GM12801 (cell line): Measurements from ENCODE around the gene HNRNPA3.

Experiments used
- TF ChIP-seq, protein P1 (sequence below): IDR thresholded peaks from one replicate; pipeline ENCODE4 v1.5.1; 2011; ENCODE audit warnings: control low read depth; ENCODE audit not compliant: insufficient read length; ENCODE audit errors: extremely low read depth

HNRNPA3 gene

DNA sequence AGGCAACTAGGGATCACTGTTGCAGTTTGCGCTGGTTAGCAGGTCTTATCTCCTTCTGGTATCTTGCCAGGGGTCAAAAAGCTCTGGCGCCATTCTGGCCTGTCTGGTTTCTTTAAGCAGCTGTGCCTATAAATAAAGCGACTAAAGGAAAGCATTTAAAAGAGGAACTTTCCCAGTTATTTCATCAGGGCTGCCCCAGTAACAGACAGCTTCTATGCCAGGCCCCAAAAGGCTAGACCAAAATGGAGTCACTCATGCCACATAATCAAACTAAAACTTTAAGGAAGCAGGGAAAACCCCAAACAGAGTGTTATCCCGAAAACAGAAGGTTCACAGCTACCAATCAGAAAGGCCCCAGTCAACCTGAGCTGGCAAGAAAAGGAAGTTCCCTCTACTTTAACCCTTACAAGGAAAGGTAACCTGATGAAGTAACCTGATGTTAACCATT, 41.2 kb upstream of the HNRNPA3 start:
- TF ChIP-seq, protein P1, sequence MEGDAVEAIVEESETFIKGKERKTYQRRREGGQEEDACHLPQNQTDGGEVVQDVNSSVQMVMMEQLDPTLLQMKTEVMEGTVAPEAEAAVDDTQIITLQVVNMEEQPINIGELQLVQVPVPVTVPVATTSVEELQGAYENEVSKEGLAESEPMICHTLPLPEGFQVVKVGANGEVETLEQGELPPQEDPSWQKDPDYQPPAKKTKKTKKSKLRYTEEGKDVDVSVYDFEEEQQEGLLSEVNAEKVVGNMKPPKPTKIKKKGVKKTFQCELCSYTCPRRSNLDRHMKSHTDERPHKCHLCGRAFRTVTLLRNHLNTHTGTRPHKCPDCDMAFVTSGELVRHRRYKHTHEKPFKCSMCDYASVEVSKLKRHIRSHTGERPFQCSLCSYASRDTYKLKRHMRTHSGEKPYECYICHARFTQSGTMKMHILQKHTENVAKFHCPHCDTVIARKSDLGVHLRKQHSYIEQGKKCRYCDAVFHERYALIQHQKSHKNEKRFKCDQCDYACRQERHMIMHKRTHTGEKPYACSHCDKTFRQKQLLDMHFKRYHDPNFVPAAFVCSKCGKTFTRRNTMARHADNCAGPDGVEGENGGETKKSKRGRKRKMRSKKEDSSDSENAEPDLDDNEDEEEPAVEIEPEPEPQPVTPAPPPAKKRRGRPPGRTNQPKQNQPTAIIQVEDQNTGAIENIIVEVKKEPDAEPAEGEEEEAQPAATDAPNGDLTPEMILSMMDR, result no peak

GRCh38 chr2:177172034-177172880, 40.3 kb upstream of the HNRNPA3 start:
- TF ChIP-seq, protein P1, result no peak

- TF ChIP-seq, protein P1, result no peak
Observed at GRCh38 chr2:177174486-177174885, 38.1 kb upstream of the HNRNPA3 start.

- TF ChIP-seq, protein P1, result no peak
Observed at GRCh38 chr2:177175917-177176668, 36.5 kb upstream of the HNRNPA3 start.

GRCh38 chr2:177178797-177179196, 33.8 kb upstream of the HNRNPA3 start:
- TF ChIP-seq, protein P1, result no peak

DNA sequence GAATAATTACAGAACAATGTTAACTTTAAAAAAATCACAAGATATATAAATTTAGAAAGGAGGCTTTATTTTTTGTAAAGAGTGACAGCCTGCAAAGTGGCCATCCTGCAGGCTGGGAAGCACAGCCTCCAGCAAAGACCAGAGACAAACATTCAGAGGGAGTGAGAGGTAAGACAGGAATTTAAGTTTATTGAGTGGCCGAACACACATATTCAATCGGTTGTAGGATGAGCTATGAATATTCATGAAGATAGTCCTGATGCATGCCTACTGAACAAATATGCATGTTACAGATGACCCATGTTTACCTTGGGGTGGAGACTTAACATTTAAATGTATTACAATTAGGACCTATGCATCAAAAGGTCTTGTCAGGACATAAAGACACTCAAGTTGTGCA, 33.4 kb upstream of the HNRNPA3 start:
- TF ChIP-seq, protein P1, result no peak

- TF ChIP-seq, protein P1, result no peak
Observed at GRCh38 chr2:177180269-177181000, 32.2 kb upstream of the HNRNPA3 start.
